HCT116 (cell line): Measurements from ENCODE around the gene AP3S1. TPM values are rescaled to one million over a fixed set of nuclear protein-coding genes. Genes with fewer than 3 reads are reported as not detected.
"Not testable (repeated sequence)": the region's sequence is repeated elsewhere in the genome, so short reads cannot be mapped to it uniquely, and the experiment has no call there.

Experiments
- ATAC-seq: fragments of 200-7000 bp; cut with Tn5 transposase; 2 replicates; pipeline ENCODE4 v1.9.1; 2020; ENCODE audit warnings: mild to moderate bottlenecking, moderate library complexity
- BruUV-seq: library from RNA; stranded (reverse); fragments of 400-500 nt; replicated peaks from 2 replicates; lab custom pipeline; 2021; lab: Mats Ljungman, UMichigan
- CTCF ChIA-PET: fragments of 300-600 bp; sonication (Branson Sonifier 250); formaldehyde crosslinking; loops from one replicate; lab custom pipeline; 2021; ENCODE audit warnings: antibody characterized with exemption; lab: Charles Lee
- POLR2A ChIA-PET: fragments of 300-600, 350-600 bp; sonication (Branson Sonifier 250); formaldehyde crosslinking; loops from one replicate; lab custom pipeline; 2021; ENCODE audit warnings: antibody characterized with exemption; lab: Charles Lee
- RAD21 ChIA-PET, 2 experiments: fragments of 300-600 bp; sonication (Branson Sonifier 250); formaldehyde crosslinking; loops; one replicate each; lab custom pipeline; 2023; ENCODE audit warnings: low total read pairs in 2 of 2; ENCODE audit not compliant: uncharacterized antibody in 2 of 2, unreplicated experiment in 2 of 2, low non-redundant PET in 1 of 2; lab: Charles Lee
- DNase-seq: peaks from one replicate; pipeline ENCODE4 v3.0.0-alpha.2; 2010; ENCODE audit warnings: low read depth, low spot score
- H2AFZ ChIP-seq: fragments of 200-600 bp; shearing (Covaris generic), sonication (generic); 2 replicates; pipeline ENCODE4 v1.6.1; 2017; ENCODE audit warnings: low read depth, mixed run types, mixed read lengths, antibody characterized with exemption, low read length; ENCODE audit not compliant: poor library complexity, severe bottlenecking
- H3K27ac ChIP-seq: 2 replicates; pipeline ENCODE4 v1.5.1; 2012; ENCODE audit warnings: low read depth, low read length
- H3K27me3 ChIP-seq: fragments of 200-600 bp; sonication (generic); 2 replicates; pipeline ENCODE4 v1.6.1; 2016; ENCODE audit warnings: mixed run types, low read length, mixed read lengths; ENCODE audit not compliant: insufficient read depth
- H3K36me3 ChIP-seq, 2 experiments: fragments of 200-500 bp in 1 of 2; fragments of 200-600 bp in 1 of 2; sonication (Bioruptor generic) in 1 of 2; sonication (generic) in 1 of 2; 2 replicates each; pipeline versions ENCODE4 v1.5.1 to v1.6.1; 2014 to 2016; ENCODE audit warnings: low read length in 2 of 2, inconsistent platforms in 1 of 2, mixed read lengths in 1 of 2, mixed run types in 1 of 2; ENCODE audit not compliant: insufficient read depth in 2 of 2, control insufficient read depth in 1 of 2
- H3K4me1 ChIP-seq, 2 experiments: fragments of 200-600 bp in 1 of 2; sonication (generic) in 1 of 2; 2 replicates each; pipeline versions ENCODE4 v1.5.1 to v1.6.1; 2012 to 2017; ENCODE audit warnings: low read length in 2 of 2, inconsistent platforms in 1 of 2, mild to moderate bottlenecking in 1 of 2, mixed read lengths in 1 of 2, mixed run types in 1 of 2, moderate library complexity in 1 of 2; ENCODE audit not compliant: insufficient read depth in 2 of 2, control insufficient read depth in 1 of 2
- H3K4me2 ChIP-seq: fragments of 200-600 bp; sonication (generic); 2 replicates; pipeline ENCODE4 v1.6.1; 2017; ENCODE audit warnings: mixed run types, low read length, mixed read lengths
- H3K4me3 ChIP-seq, 2 experiments: fragments of 200-600 bp in 1 of 2; sonication (generic) in 1 of 2; replicated peaks in 1 of 2; 2 replicates each; pipeline ENCODE4 v1.5.1; 2011 to 2016; ENCODE audit warnings: low read length in 2 of 2, control low read depth in 1 of 2, low read depth in 1 of 2, mild to moderate bottlenecking in 1 of 2, mixed read lengths in 1 of 2, mixed run types in 1 of 2
- H3K79me2 ChIP-seq: fragments of 200-600 bp; sonication (generic); 2 replicates; pipeline ENCODE4 v1.6.1; 2017; ENCODE audit warnings: mild to moderate bottlenecking, mixed run types, low read length, moderate library complexity, mixed read lengths; ENCODE audit not compliant: insufficient read depth
- H3K9ac ChIP-seq: fragments of 200-600 bp; sonication (generic); 2 replicates; pipeline ENCODE4 v1.6.1; 2016; ENCODE audit warnings: low read length, mixed read lengths
- H3K9me2 ChIP-seq: fragments of 200-600 bp; sonication (generic), shearing (Covaris generic); 2 replicates; pipeline ENCODE4 v1.6.1; 2017; ENCODE audit warnings: mixed run types, mild to moderate bottlenecking, moderate library complexity; ENCODE audit not compliant: insufficient read depth
- H3K9me3 ChIP-seq, 2 experiments: fragments of 200-500 bp in 1 of 2; fragments of 200-600 bp in 1 of 2; sonication (Bioruptor generic) in 1 of 2; sonication (generic) in 1 of 2; 2 replicates each; pipeline ENCODE4 v1.6.1; 2014 to 2017; ENCODE audit warnings: low read length in 2 of 2, mixed read lengths in 2 of 2, inconsistent platforms in 1 of 2, low read depth in 1 of 2, mild to moderate bottlenecking in 1 of 2, mixed run types in 1 of 2, moderate library complexity in 1 of 2; ENCODE audit not compliant: control insufficient read depth in 1 of 2, insufficient read depth in 1 of 2
- H4K20me1 ChIP-seq: fragments of 200-600 bp; sonication (generic), shearing (Covaris generic); 2 replicates; pipeline ENCODE4 v1.6.1; 2017; ENCODE audit warnings: mixed run types, mild to moderate bottlenecking, moderate library complexity; ENCODE audit not compliant: insufficient read depth
- CBX3 ChIP-seq: IDR thresholded peaks from 2 replicates; pipeline ENCODE4 v1.6.1; 2012; ENCODE audit warnings: low read depth
- CEBPB ChIP-seq: IDR thresholded peaks from 2 replicates; pipeline ENCODE4 v1.6.1; 2012; ENCODE audit warnings: low read depth
- CTCF ChIP-seq, 3 experiments: fragments of 200-600 bp in 1 of 3; sonication (generic) in 1 of 3; IDR thresholded peaks in 2 of 3; conservative IDR thresholded peaks in 1 of 3; 2 replicates each; pipeline ENCODE4 v1.5.1; 2012 to 2017; ENCODE audit warnings: low read depth in 2 of 3, low read length in 2 of 3, antibody characterized with exemption in 1 of 3, borderline replicate concordance in 1 of 3, control low read depth in 1 of 3, mild to moderate bottlenecking in 1 of 3, mixed read lengths in 1 of 3, mixed run types in 1 of 3, moderate library complexity in 1 of 3; ENCODE audit not compliant: insufficient read depth in 1 of 3
- EGR1 ChIP-seq: IDR thresholded peaks from 2 replicates; pipeline ENCODE4 v1.6.1; 2012; ENCODE audit warnings: low read depth
- EZH2 ChIP-seq: fragments of 200-600 bp; sonication (generic); IDR thresholded peaks from 2 replicates; pipeline ENCODE4 v1.6.1; 2017; ENCODE audit warnings: antibody characterized with exemption, mixed run types
- FOSL1 ChIP-seq: IDR thresholded peaks from 2 replicates; pipeline ENCODE4 v1.6.1; 2012; ENCODE audit warnings: low read depth
- POLR2AphosphoS5 ChIP-seq: IDR thresholded peaks from 2 replicates; pipeline ENCODE4 v1.6.1; 2011; ENCODE audit warnings: mild to moderate bottlenecking, low read depth, low read length, moderate library complexity
- RAD21 ChIP-seq: IDR thresholded peaks from 2 replicates; pipeline ENCODE4 v1.6.1; 2012; ENCODE audit warnings: low read depth, mild to moderate bottlenecking
- SP1 ChIP-seq: IDR thresholded peaks from 2 replicates; pipeline ENCODE4 v1.6.1; 2012; ENCODE audit warnings: low read depth
- SRF ChIP-seq: IDR thresholded peaks from 2 replicates; pipeline ENCODE4 v1.6.1; 2012; ENCODE audit warnings: low read depth
- TCF7L2 ChIP-seq: IDR thresholded peaks from 2 replicates; pipeline ENCODE4 v1.7.0; 2011; ENCODE audit warnings: borderline replicate concordance, inconsistent platforms; ENCODE audit not compliant: insufficient read depth, insufficient read length; ENCODE audit errors: extremely low read depth
- ZFX ChIP-seq: fragments of 450-650 bp; IDR thresholded peaks from 2 replicates; pipeline ENCODE4 v1.6.1; 2017
- intact Hi-C: fragments of 100-400 bp; cut with micrococcal nuclease; formaldehyde crosslinking; loops from 2 replicates; pipeline ENCODE4 v1.10.0; 2022
- total RNA-seq: library from RNA; stranded (reverse); gene quantifications from one replicate; pipeline ENCODE4 v1.2.1, GENCODE V29; 2021; ENCODE audit not compliant: unreplicated experiment
- TF ChIP-seq, protein P1 (sequence below): IDR thresholded peaks from 2 replicates; pipeline ENCODE4 v1.6.1; 2012
- TF ChIP-seq, protein P2 (sequence below): IDR thresholded peaks from 2 replicates; pipeline ENCODE4 v1.6.1; 2011; ENCODE audit warnings: mild to moderate bottlenecking, low read length, moderate library complexity; ENCODE audit not compliant: insufficient replicate concordance; ENCODE audit errors: extremely low read depth

The AP3S1 gene
- total RNA-seq, 1 experiment from 2014 or later = 432 TPM

DNA sequence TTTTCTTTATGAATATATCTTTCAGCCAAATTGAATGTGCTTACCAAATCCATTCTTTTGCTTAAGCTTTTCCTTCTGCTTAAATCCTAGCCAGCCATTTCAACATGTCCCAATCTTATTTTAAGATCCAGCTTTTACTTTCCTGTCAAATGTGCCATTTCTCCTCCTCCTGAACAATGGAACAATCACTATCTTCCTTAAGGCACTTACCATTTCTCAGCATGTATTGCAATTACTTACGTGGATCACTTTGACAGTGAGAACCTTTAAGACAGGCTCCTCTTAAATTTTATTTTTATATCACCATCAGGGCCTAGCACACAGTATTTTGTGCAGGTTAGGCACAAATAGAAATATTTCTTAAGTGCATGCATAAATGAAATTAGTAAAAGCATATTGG, 20.9 kb upstream of the AP3S1 start:
- no peaks in the 10 kb centered on the region for H3K79me2 ChIP-seq
- H3K9me2 ChIP-seq = no peaks in the 10 kb centered on the region
- CTCF ChIA-PET = no interaction called here
- intact Hi-C loops = no loop called here
- ATAC-seq (no peak), DNase-seq (no peak)
- H3K9me3 ChIP-seq = no peaks in the 10 kb centered on the region
- no peak overlapping the region for H2AFZ ChIP-seq
- BruUV-seq = no TSS peak
- no peak overlapping the region for H3K27ac ChIP-seq
- no peaks in the 10 kb centered on the region for H3K4me1 ChIP-seq
- no peaks in the 10 kb centered on the region for H3K36me3 ChIP-seq
- POLR2A ChIA-PET = no interaction called here
- TF ChIP-seq POLR2AphosphoS5 (no peak), SRF (no peak), TCF7L2 (no peak), CTCF (IDR thresholded peaks at IDR 0.05 in 2 of 3, conservative IDR thresholded peaks at IDR 0.05 in 1 of 3; ENCODE audit: borderline replicate concordance in 1 of 3, insufficient read depth in 1 of 3, low read depth in 2 of 3, low read length in 2 of 3) (no peak), SP1 (no peak), CBX3 (no peak), RAD21 (no peak), FOSL1 (no peak), ZFX (no peak), EGR1 (no peak), CEBPB (no peak), EZH2 (no peak)
- TF ChIP-seq, protein P1, sequence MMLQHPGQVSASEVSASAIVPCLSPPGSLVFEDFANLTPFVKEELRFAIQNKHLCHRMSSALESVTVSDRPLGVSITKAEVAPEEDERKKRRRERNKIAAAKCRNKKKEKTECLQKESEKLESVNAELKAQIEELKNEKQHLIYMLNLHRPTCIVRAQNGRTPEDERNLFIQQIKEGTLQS = no peak
- TF ChIP-seq, protein P2, sequence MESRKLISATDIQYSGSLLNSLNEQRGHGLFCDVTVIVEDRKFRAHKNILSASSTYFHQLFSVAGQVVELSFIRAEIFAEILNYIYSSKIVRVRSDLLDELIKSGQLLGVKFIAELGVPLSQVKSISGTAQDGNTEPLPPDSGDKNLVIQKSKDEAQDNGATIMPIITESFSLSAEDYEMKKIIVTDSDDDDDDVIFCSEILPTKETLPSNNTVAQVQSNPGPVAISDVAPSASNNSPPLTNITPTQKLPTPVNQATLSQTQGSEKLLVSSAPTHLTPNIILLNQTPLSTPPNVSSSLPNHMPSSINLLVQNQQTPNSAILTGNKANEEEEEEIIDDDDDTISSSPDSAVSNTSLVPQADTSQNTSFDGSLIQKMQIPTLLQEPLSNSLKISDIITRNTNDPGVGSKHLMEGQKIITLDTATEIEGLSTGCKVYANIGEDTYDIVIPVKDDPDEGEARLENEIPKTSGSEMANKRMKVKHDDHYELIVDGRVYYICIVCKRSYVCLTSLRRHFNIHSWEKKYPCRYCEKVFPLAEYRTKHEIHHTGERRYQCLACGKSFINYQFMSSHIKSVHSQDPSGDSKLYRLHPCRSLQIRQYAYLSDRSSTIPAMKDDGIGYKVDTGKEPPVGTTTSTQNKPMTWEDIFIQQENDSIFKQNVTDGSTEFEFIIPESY = no peak
- RAD21 ChIA-PET = no interaction called here
- no peak overlapping the region for H3K4me3 ChIP-seq
- no peaks in the 10 kb centered on the region for H3K27me3 ChIP-seq
- H3K4me2 ChIP-seq = no peak overlapping the region
- no peak overlapping the region for H3K9ac ChIP-seq
- no peaks in the 10 kb centered on the region for H4K20me1 ChIP-seq

DNA sequence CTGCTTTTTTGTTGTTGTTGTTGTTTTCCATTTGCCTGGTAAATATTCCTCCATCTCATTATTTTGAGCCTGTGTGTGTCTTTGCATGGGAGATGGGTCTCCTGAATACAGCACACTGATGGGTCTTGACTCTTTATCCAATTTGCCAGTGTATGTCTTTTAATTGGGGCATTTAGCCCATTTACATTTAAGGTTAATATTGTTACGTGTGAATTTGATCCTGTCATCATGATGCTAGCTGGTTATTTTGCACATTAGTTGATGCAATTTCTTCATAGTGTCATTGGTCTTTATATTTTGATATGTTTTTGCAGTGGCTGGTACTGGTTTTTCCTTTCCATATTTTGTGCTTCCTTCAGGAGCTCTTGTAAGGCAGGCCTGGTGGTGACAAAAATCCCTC, 16.8 kb upstream of the AP3S1 start:
- CTCF ChIA-PET, H3K27ac ChIP-seq, H3K4me1 ChIP-seq, POLR2A ChIA-PET, H3K9ac ChIP-seq, H2AFZ ChIP-seq, H3K27me3 ChIP-seq, H3K4me2 ChIP-seq, H3K79me2 ChIP-seq, ATAC-seq, H3K9me2 ChIP-seq, BruUV-seq, RAD21 ChIA-PET, DNase-seq, H4K20me1 ChIP-seq, H3K9me3 ChIP-seq, H3K4me3 ChIP-seq: not testable (repeated sequence)
- H3K36me3 ChIP-seq = peaks cover 8 to 14% of the 10 kb centered on the region in 2 experiments; a peak in 2 of 4 replicates
- intact Hi-C loops = loop anchor here (5.0 kb wide), 1 partner anchor 728 kb away; no protein-coding TSS in a partner anchor
